Liver (tissue), 9 donors: Measurements from ENCODE around the gene CSNK1D. TPM values are rescaled to one million over a fixed set of nuclear protein-coding genes. Genes with fewer than 3 reads are reported as not detected.

ENCODE experiments used
- DNase-seq: peaks from one replicate; pipeline ENCODE4 v3.0.0-alpha.2; 2017; ENCODE audit warnings: low spot score
- H3K27ac ChIP-seq, 2 donors: one replicate each; pipeline ENCODE4 v1.7.0; 2013; ENCODE audit warnings: inconsistent platforms in 2 of 2, low read length in 2 of 2, control low read depth in 1 of 2, low read depth in 1 of 2, mild to moderate bottlenecking in 1 of 2
- H3K27me3 ChIP-seq, 4 donors: one replicate each; pipeline versions ENCODE4 v1.6.1 to v1.7.0; 2013; ENCODE audit warnings: low read length in 3 of 4, inconsistent platforms in 1 of 4, mild to moderate bottlenecking in 1 of 4, moderate library complexity in 1 of 4; ENCODE audit not compliant: control insufficient read depth in 4 of 4, insufficient read depth in 4 of 4
- H3K36me3 ChIP-seq, 4 donors: one replicate each; pipeline versions ENCODE4 v1.6.1 to v1.7.0; 2013; ENCODE audit warnings: low read length in 3 of 4, mild to moderate bottlenecking in 3 of 4, low read depth in 1 of 4, moderate library complexity in 1 of 4; ENCODE audit not compliant: control insufficient read depth in 4 of 4, insufficient read depth in 3 of 4
- H3K4me1 ChIP-seq, 4 donors: one replicate each; pipeline versions ENCODE4 v1.6.1 to v1.7.0; 2013; ENCODE audit warnings: low read length in 3 of 4, mild to moderate bottlenecking in 3 of 4, moderate library complexity in 1 of 4; ENCODE audit not compliant: control insufficient read depth in 4 of 4, insufficient read depth in 4 of 4
- H3K4me3 ChIP-seq, 3 donors: one replicate each; pipeline versions ENCODE4 v1.6.1 to v1.7.0; 2013; ENCODE audit warnings: low read length in 3 of 3, control low read depth in 1 of 3, low read depth in 1 of 3, mild to moderate bottlenecking in 1 of 3
- H3K9ac ChIP-seq, 2 donors: one replicate each; pipeline ENCODE4 v1.7.0; 2013; ENCODE audit warnings: low read length in 2 of 2, mild to moderate bottlenecking in 2 of 2, moderate library complexity in 2 of 2, control low read depth in 1 of 2, low read depth in 1 of 2
- H3K9me3 ChIP-seq, 4 donors: one replicate each; pipeline versions ENCODE4 v1.6.1 to v1.7.0; 2013; ENCODE audit warnings: low read length in 3 of 4; ENCODE audit not compliant: control insufficient read depth in 4 of 4
- JUND ChIP-seq, 2 donors: IDR thresholded peaks; 2 replicates each; pipeline ENCODE4 v1.6.1; 2016; ENCODE audit warnings: antibody characterized with exemption in 2 of 2
- REST ChIP-seq: IDR thresholded peaks from 2 replicates; pipeline ENCODE4 v1.6.1; 2016; ENCODE audit warnings: antibody characterized with exemption, mild to moderate bottlenecking
- TAF1 ChIP-seq: conservative IDR thresholded peaks from 2 replicates; pipeline ENCODE4 v1.6.1; 2016; ENCODE audit warnings: antibody characterized with exemption, mild to moderate bottlenecking
- ZBTB33 ChIP-seq: IDR thresholded peaks from 2 replicates; pipeline ENCODE4 v1.6.1; 2016; ENCODE audit warnings: antibody characterized with exemption
- WGBS: extraction: QIAGEN DNeasy Blood & Tissue Kit; methylation state at CpG from one replicate; pipeline ENCODE4 v1.1.7; 2013; 5-methylcytosine and 5-hydroxymethylcytosine counted together
- polyA plus RNA-seq, 2 donors: library from polyadenylated mRNA; stranded (reverse) in 1 of 2; unstranded in 1 of 2; fragments of 200-250 nt in 1 of 2; fragments of >200 nt in 1 of 2; fragmentation: Nextera tagmentation in 1 of 2; extraction: Ambion mirVana in 1 of 2; gene quantifications; one replicate each; pipeline versions ENCODE4 v1.2.1 to v1.2.3, GENCODE V29; 2013 to 2015
- total RNA-seq, 2 donors: library from RNA; depleted of rRNA; stranded (reverse); fragments of >200 nt; gene quantifications; one replicate each; pipeline ENCODE4 v1.2.3, GENCODE V29; 2014
- donor health status: healthy.
- donor health status: healthy.
- donor health status: healthy.
- donor health status: healthy.
- donor health status: healthy.

CSNK1D gene
- total and polyA plus RNA-seq, 4 donors = 22.0 to 49.0 (median 34.2) TPM

GRCh38 chr17:82299452-82299851 lies 26.0 kb upstream of the CSNK1D start (continued):
- TF ChIP-seq REST = no peak

- peaks cover 11 to 46% (median 31%) of the 10 kb centered on the region in 4 donors for H3K4me1 ChIP-seq
- 77% methylated on average over 27 of the region's 27 CpGs for WGBS
Observed at GRCh38 chr17:82298538-82299421, 25.3 kb upstream of the CSNK1D start.

More at GRCh38 chr17:82298538-82299421, 25.3 kb upstream of the CSNK1D start:
- Histone ChIP-seq H3K27me3 (no peaks in the 10 kb centered on the region), H3K9ac (peak overlapping the region; percentile 19 to 61), H3K4me3 (no peak overlapping the region), H3K27ac (peak overlapping the region; percentile 73 to 90), H3K9me3 (no peaks in the 10 kb centered on the region), H3K36me3 (no peaks in the 10 kb centered on the region)
- no peak for DNase-seq
- TF ChIP-seq TAF1 = no peak
- no peak for TF ChIP-seq ZBTB33
- no peak for TF ChIP-seq JUND (IDR thresholded peaks at IDR 0.05)
- no peak for TF ChIP-seq REST
